ENCODE data around the gene DVL2.

DVL2 gene

DNA sequence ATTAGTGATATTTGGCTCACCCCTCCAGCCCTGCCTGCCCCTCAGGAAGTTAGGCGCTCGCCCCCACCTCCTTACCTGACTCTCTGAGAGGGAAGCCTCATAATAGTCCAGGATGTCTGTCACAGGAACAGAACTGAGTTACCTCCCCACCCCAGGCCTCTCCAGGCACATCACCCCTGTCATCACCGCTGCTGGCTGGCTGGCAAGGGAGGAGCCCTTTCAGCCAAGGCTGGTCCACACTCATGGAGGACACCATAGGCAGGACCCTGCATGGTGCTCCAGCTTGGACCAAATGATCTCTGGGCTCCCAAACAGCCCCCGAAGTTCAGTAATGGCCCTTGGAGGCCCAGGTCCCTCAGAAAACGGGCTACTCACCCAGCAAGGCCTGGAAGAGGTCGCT lies 16.2 kb downstream of the DVL2 start:
- no peak for DNase-seq

DNA sequence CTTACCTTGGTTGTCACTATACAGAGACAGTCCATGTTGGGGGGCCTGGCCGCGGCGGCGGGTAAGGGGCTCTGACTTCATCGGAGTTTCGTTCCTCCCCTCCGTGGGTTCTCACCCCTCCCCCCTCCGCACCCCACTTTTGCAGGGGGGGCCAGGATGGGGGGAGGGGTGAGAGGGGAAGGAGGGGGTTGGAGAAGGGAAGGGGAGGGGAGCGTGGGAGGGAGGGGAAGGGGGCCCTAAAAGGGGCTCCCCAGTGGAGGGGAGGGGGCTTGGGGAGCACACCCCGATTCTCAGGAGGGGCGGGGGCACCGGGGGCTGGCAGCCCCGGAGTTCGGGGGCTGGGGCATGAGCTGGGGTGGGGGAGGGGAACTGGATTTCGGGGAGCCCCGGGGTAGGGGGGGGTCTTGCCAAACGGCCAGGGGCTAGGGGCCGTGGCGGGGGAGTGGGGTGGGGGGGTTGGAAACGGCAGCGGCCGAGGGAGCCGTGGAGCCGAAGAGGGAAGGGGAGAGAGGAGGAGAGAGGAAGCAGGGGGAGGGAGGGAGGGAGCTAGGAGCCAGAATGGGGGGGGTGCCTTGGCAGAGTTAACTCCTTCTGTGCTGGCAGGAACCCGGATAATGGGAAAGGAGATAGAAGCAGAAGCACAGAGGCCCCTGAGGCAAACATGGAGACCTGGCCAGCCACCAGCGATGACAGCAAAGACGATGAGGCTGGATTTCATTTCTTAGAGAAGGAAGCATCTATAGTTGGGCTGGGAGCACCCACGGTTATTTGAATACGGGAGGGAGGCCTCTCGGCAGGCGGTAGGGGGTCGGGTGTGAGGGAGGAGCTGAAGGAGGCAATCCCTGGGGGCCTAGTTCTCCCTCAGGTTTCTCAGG lies 17.0 kb downstream of the DVL2 start:
- DNase-seq: no peak

DNA sequence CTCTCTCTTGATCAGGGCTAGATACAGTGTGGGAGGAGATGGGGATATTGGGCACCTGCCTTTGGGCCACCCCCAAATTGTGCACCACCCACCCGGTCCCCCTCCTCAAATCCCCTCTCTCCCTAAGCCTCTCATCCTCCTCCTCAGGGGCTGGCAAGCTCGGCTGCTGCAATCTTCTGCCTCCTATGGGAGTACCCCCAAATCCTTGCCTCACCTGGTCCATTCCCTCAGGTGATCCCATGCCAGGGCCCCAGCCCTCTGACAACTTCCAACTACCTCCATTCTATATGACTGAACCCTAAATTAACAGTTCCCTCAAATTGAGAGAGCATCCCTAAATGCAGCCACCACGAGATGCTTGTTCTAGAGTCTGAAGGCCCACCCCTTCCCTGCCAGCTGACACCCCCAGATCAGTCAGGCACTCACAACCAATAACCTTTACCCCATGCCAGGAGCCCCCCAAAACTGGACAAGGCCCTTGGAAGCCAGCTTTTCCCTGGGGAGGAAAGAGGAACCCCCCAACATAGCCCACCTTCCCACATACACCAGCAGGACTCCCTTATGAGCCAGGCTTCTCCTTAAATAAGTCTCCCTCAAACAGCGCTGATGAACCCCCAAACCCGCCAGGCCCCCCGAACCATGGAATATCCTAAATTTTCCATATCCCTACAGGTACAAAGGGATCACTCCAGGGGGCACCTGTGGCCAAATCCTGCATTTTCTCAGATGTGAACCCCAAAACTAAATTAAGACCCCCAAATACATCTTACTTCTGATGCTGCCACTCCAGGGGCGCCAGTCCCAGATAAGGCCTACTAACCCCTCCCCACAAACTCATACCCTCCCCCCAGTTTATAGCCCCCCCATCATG lies 17.8 kb downstream of the DVL2 start:
- DNase-seq: no peak

DNA sequence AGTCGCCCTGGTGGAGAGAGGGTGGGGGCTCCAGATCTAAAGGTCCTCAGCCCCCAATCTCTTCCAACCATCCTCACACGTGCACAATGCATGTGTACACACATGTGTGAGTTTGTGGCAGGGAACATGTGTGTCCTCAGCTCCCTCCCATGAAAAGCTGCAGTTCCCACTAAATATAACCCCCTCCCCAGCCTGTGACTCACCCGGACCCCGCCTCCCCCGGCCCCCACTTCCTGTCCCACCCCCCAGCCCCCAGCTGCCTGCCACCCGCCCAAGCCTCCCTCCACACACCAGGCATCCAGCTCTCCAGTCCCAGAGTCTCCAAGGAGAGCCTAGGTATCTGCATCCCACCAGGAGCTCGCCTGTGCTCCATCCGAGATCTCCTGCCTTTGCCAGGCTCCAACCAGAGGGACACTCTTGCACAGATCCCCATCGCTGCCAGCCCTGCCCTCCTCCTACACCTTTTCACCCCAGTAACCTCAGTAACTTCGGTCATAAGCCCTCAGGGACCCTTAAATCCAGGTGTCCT lies 18.6 kb downstream of the DVL2 start:
- no peak for DNase-seq

DNA sequence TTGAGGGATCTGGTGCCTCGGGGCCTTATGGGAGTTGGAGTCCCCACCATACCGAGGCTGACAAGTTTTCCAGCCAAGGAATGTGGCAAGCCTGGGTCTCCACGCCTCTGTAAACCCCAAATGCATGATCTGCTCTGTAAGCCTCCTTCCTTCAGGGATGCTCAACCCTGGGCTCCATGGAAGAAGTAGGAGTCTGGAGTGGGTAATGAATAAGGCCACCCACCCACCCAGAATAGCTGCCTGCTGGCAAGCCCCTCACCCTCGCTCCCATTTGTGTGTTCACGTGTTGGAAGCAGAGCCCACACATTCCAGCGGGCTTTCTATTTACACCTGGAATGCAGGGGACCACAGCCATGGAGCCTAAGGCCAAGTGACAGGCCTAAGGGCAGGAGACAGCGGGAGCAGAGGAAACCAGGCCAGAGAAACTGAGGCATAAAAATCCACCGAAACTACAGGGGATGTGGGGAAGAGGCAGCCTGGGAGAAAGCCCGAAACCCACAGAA lies 19.1 kb downstream of the DVL2 start:
- no peak for DNase-seq

DNA sequence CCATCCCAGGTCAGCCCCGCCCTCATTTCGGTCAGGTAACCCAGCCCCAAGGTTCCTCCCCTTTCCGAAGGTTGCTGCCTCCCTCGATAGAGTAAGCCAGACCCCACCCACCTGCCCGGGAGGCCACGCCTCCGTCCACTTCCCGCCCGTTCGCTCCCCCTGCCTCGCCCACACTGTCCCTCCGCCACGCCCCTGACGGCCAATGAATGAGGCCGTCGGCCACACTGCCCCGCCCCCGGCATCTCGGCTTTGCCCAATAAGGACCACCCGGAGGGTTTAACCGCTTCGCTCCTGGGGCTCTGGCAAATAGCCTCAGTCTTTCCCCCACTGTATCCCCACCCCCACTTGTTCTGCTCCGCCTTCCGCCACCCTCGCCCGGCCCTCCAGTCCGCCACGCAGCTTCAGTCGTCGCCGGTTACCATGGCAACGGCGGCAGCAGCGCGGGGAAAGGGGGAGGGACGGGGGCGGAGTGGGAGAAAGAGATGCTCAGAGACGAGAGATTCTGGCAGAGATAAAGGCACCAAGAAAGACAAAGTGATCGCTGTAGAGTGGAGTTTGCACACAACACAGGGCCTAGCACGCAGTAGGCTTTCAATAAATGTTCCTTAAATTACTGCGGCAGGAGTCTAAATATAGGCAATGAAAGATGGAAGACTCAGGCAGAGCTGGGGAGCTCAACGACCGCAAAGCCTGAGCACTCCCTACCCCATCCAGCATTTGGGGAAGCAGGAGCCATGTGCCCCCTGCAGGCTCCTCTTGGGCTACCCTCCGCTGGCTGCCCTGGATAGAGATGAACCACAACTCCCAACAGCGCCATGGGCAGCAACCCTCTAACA lies 19.8 kb downstream of the DVL2 start:
- DNase-seq: peak; percentile 86

DNA sequence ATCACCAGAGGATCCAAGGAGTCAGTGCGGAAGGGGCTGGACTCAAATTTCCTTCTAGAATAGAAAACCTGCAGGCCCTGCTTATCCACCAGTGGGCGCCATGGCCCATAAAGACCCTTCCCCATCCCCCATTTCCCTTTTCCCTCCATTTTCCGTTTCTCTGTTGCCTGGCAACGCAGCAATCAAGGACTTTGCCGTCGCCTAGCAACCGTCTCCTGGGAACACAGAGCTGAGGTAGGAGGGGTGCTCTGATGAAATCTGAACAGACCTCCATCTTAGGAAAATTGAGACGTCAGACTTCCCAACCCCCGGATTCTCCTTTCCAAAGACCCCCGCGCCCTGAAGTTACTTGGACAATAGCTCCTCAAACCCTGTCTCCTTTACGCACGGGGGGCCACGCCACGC lies 20.4 kb downstream of the DVL2 start:
- peak; percentile 78 for DNase-seq

- no peak for DNase-seq
These were observed 22.6 kb downstream of the DVL2 start for GRCh38 chr17:7211491-7212273.

DNA sequence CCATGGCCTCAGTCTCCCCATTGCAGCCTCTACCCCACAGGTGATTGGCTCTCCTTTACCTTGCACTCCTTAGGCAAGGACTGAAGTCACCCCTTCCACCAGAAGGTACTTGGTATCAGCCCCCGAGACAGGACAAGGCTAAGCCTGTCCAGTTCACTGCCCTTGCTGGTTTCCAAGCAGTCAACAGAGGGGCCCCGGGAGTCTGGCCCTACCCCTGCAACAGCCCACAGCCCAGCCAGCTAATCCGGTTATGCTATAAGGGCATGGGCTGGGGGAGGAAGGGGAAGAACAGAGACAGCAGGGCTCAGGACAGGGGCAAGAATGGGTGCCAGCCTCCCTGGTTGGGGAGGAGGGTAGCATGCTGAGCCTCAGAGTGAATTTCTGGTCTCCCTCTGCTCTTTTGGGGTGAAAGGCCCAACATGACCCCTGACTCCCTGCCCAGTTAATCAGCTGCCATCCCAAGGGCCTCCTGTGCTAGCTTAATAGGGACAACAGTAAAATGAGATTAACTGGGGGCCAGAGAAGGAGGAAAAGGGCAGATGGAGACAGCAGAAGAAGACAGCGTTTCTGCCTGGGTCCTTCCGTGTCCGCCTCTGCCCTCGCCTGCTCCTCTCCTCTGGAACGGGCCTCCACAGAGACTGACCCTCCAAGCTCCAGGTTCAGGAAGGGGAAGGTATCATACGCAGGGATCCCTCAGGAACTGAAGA lies 25.4 kb downstream of the DVL2 start:
- no peak for DNase-seq

GRCh38 chr17:7208027-7208571 lies 26.2 kb downstream of the DVL2 start:
- no peak for DNase-seq

DNA sequence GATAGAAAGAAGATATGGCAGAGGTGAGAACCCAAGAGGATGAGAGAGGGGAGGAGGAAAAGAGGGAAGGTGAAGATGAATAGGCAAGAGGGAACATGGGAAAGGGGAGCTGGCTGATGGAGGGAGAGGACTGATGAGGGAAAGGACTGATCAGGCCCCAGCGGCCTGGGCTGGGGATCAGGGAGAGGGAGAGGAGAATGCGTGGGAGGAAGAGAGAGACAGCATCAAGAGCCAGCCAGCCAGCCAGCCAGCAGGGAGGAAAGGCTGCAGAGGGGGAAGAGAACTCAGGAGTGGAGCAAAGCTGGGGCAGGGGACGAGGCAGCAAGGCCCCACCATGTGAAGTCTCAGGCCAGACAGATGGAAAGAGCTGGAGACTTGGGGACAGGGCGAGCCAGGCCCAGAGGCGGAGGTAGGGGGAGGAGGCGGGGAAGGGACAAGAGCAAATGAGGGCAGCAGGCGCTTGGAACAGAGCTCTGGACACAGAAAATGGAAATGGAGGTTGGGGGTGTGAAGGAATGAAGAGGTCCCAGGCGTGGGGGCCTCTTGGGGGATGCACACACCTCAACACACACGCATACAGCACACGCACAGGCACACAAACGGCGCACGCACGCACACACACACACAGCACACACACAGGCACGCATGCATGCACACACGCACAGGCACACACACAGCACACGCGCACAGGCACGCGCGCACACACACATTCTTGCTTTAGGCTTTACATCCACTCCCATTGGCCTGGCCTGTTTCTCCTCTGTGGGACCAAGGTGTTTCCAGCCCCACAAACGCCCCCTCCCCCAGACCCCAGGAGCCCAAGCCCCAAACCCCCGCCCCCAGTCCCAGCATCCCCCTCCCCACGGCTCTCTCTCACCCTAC lies 27.0 kb downstream of the DVL2 start:
- DNase-seq: no peak

GRCh38 chr17:7205561-7205960 lies 28.8 kb downstream of the DVL2 start:
- no peak for DNase-seq

DNA sequence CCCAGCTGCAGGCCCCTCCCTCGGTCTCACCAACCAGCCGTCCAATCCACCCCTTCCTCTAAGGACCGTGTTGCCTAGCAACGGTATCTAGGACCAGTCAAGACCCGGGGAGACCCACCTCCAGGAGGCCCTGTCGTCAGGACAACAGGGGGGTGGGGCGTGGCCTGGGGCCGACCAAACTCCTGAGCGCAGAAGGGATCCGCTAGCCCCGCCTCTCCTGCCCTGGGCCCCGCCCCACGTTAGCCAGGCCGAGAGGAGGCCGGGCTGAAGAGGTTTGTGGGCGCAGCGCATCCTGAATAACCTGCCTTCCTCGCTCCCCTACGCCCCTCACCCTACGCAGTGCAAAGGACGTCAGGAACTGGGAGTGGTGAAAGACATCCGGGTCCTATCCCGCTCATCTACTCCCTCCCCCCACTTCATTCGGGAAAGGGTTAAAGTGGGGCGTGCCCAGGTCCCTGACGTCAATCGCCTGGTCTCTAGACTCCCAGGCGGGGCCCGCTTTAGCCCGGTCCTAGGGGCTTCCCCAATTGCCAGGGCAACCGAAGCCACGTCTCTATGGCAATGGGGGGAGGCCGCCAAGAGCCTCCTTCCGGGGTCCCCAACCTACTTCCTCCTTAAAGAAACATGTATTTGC lies 29.4 kb downstream of the DVL2 start:
- DNase-seq: peak; percentile 88

DNA sequence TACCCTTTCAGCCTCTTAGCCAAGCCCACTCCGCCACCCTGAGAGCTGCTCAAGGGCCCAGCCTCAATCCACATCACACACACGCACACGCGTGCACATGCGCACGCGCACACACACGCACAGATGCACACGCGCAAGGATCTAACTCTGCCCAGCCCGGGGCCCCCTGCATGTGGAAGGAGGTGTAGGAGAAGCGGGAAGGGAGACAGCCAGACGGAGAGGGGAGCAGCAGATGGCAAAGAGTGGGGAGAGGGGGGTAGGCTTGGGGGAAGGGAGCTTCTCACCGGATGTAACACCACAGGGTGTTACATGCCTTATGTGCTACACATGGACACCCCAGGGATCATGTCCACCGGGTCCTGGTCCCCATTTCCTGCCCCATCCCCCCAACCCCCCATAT lies 30.0 kb downstream of the DVL2 start:
- DNase-seq: peak; percentile 84

- no peak for DNase-seq
These were observed 30.9 kb downstream of the DVL2 start for GRCh38 chr17:7203391-7203790.

GRCh38 chr17:7196651-7197401 lies 37.5 kb downstream of the DVL2 start:
- no peak for DNase-seq

- no peak for DNase-seq
These were observed 38.3 kb downstream of the DVL2 start for GRCh38 chr17:7195971-7196370.

DNA sequence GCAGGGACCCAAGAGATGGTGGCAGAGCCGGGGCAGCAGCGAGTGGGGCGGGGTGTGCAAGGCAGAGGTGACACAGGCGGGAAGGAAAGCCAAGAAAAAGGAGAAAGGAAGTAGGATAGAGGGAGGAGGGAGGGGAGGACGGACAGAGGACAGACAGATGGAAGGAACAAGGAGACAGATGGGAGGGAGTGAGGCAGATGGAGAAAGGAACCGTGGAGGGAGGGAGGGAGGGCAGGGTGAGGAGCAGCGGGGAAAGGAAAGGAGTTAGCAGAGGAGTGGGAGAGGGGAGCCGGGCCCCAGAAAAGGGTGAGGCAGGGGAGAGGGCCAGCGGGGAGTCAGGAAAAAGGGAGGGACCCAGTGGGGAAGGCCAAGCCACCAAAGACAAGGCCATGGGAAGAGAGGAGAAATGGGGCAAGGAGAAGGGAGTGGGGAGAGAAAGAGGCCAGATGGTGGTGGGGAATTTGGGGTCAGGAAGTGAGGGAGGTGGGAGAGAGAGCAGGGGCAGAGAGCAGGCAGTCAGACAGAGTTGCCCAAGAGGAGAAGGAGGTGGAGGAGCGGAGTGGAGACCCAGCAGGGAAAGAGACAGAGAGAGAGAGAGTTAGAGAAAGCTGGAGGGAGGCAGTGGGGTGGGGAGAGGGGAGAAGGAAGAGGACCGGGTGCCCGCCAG lies 41.9 kb downstream of the DVL2 start:
- DNase-seq: peak; percentile 60

Measured in DMS 273 treated with DMSO at 0.1 percent for 48 hours (cell line).